Gastroesophageal sphincter (tissue), 2 donors: ENCODE results near the gene NDUFS6.

Source experiments
- EP300 ChIP-seq: sonication (generic); formaldehyde crosslinking; IDR thresholded peaks from one replicate; pipeline ENCODE4 v1.6.1; 2017; ENCODE audit warnings: antibody characterized with exemption, mild to moderate bottlenecking
- POLR2A ChIP-seq, 2 donors: fragments of 450-650 bp; IDR thresholded peaks; one replicate each; pipeline ENCODE4 v1.6.1; 2017; ENCODE audit warnings: antibody characterized with exemption in 2 of 2, mild to moderate bottlenecking in 2 of 2, moderate library complexity in 1 of 2
- POLR2AphosphoS5 ChIP-seq: sonication (generic); formaldehyde crosslinking; IDR thresholded peaks from one replicate; pipeline ENCODE4 v1.6.1; 2017; ENCODE audit warnings: antibody characterized with exemption

DNA sequence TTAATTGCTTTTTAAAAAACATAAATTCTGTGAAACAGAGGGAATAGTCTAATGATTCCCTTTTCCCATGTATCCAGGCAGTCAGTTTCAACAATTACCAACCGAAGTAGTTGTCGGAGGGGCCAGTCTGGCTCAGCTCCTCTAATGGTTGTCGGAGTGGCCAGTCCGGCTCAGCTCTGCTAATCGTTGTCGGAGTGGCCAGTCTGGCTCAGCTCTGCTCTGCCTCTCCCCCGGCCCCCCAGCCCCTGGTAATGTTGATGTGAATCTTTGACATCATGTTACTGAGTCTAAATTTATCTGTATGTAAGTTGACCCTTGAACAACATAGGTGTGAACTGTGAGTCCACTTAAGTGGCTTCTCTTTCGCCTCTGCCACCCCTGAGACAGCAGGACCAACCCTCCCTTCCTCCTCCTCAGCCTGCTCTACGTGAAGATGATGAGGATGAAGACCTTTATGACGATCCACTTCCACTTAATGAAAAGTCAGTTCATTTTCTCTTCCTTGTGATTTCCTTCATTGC lies 9.4 kb downstream of the NDUFS6 start:
- TF ChIP-seq EP300 = no peak
- TF ChIP-seq POLR2AphosphoS5 = no peak
- no peak for TF ChIP-seq POLR2A (IDR thresholded peaks at IDR 0.05)
